ENCODE results near the gene MYG1.

GRCh38 chr12:53340398-53340797 lies 40.9 kb downstream of the MYG1 start:
- no peak for TF ChIP-seq CTCF (IDR thresholded peaks at IDR 0.05 in 2 of 3, conservative IDR thresholded peaks at IDR 0.05 in 1 of 3; ENCODE audit: borderline replicate concordance in 1 of 3, insufficient read depth in 1 of 3, low read depth in 2 of 3, low read length in 2 of 3)
- no peak for TF ChIP-seq EZH2 (IDR thresholded peaks at IDR 0.05)
- TF ChIP-seq CEBPB (IDR thresholded peaks at IDR 0.05; ENCODE audit: low read depth): no peak
- no peak for TF ChIP-seq POLR2A (IDR thresholded peaks at IDR 0.05; ENCODE audit: borderline replicate concordance, extremely low read depth, insufficient read depth, insufficient read length)
- no peak for TF ChIP-seq EZH2phosphoT487 (IDR thresholded peaks at IDR 0.05; ENCODE audit: borderline replicate concordance)
- TF ChIP-seq ATF3 (IDR thresholded peaks at IDR 0.05): no peak
- TF ChIP-seq SP1 (IDR thresholded peaks at IDR 0.05; ENCODE audit: low read depth): no peak
